BJ (cell line): ENCODE measurements around the gene C5orf24. TPM values are rescaled to one million over a fixed set of nuclear protein-coding genes. Genes with fewer than 3 reads are reported as not detected.
"Not testable (repeated sequence)": the region's sequence is repeated elsewhere in the genome, so short reads cannot be mapped to it uniquely, and the experiment has no call there.

Experiments
- CTCF ChIA-PET: fragments of 350-600 bp; formaldehyde crosslinking; extraction: SDS; loops from one replicate; lab custom pipeline; 2021; ENCODE audit warnings: antibody characterized with exemption, inconsistent platforms; lab: Yijun Ruan, JAX
- POLR2A ChIA-PET: fragments of 300-600 bp; sonication (Branson Sonifier 250); formaldehyde crosslinking; extraction: SDS; loops from one replicate; lab custom pipeline; 2021; ENCODE audit warnings: antibody characterized with exemption; lab: Charles Lee
- DNase-seq: peaks from one replicate; pipeline ENCODE4 v3.0.0-alpha.2; 2011; ENCODE audit warnings: low read depth
- H3K27me3 ChIP-seq: 2 replicates; pipeline ENCODE4 v1.6.0; 2011; ENCODE audit warnings: low read length; ENCODE audit not compliant: control insufficient read depth, insufficient read depth
- H3K36me3 ChIP-seq: 2 replicates; pipeline ENCODE4 v1.5.1; 2011; ENCODE audit warnings: low read length; ENCODE audit not compliant: control insufficient read depth, insufficient read depth
- H3K4me3 ChIP-seq: 2 replicates; pipeline ENCODE4 v1.5.1; 2011; ENCODE audit warnings: low read depth, mild to moderate bottlenecking, control low read depth, low read length
- CTCF ChIP-seq: IDR thresholded peaks from 2 replicates; pipeline ENCODE4 v1.5.1; 2011; ENCODE audit warnings: low read depth, mild to moderate bottlenecking, control low read depth, inconsistent platforms, low read length, moderate library complexity; ENCODE audit not compliant: insufficient read depth
- polyA plus RNA-seq: library from polyadenylated mRNA; depleted of rRNA; stranded (reverse); fragments of >200 nt; gene quantifications from 2 replicates; pipeline ENCODE4 v1.2.3, GENCODE V29; 2011

The C5orf24 gene
- polyA plus RNA-seq, 1 experiment, result 41.7 TPM

GRCh38 chr5:134825212-134825611 is 20.6 kb upstream of the C5orf24 start:
- CTCF ChIA-PET, result interaction anchor here (1.2 to 2.2 kb wide), 3 partner anchors 11 to 79 kb away, joined by 3 to 7 read pairs (median 4); partner anchors contain the start of gene PCBD2
- POLR2A ChIA-PET, result interaction anchor here (0.6 kb wide), 1 partner anchor 529 kb away, joined by 7 read pairs; no protein-coding TSS in a partner anchor
- no peak for TF ChIP-seq CTCF
- no peaks in the 10 kb centered on the region for H3K27me3 ChIP-seq
- H3K36me3 ChIP-seq, result peaks cover 2% of the 10 kb centered on the region
- no peak overlapping the region for H3K4me3 ChIP-seq
- DNase-seq, result no peak

- ChIA-PET POLR2A (no interaction called here), CTCF (interaction anchor here (0.5 to 1.2 kb wide), 2 partner anchors 9 to 814 kb away, joined by 3 to 4 read pairs; no protein-coding TSS in a partner anchor)
- no peak for TF ChIP-seq CTCF
- H3K36me3 ChIP-seq, result no peaks in the 10 kb centered on the region; the same call in none of the 2 replicates
- no peaks in the 10 kb centered on the region for H3K27me3 ChIP-seq
- H3K4me3 ChIP-seq, result no peak overlapping the region
- no peak for DNase-seq
Observed at GRCh38 chr5:134833340-134834032, 12.3 kb upstream of the C5orf24 start.

GRCh38 chr5:134835623-134836022 is 10.1 kb upstream of the C5orf24 start:
- Histone ChIP-seq H3K4me3 (no peak overlapping the region), H3K36me3 (peaks cover 1% of the 10 kb centered on the region), H3K27me3 (no peaks in the 10 kb centered on the region)
- ChIA-PET CTCF (no interaction called here), POLR2A (no interaction called here)
- no peak for DNase-seq
- TF ChIP-seq CTCF, result no peak

GRCh38 chr5:134837530-134838181 is 8.1 kb upstream of the C5orf24 start:
- H3K36me3 ChIP-seq, result peaks cover 1% of the 10 kb centered on the region
- H3K27me3 ChIP-seq, result no peaks in the 10 kb centered on the region
- ChIA-PET CTCF (interaction anchor here (1.0 kb wide), 1 partner anchor 251 kb away, joined by 4 read pairs; no protein-coding TSS in a partner anchor), POLR2A (interaction anchor here (0.6 kb wide), 1 partner anchor 16 kb away, joined by 7 read pairs; no protein-coding TSS in a partner anchor)
- no peak for DNase-seq
- H3K4me3 ChIP-seq, result no peak overlapping the region
- TF ChIP-seq CTCF, result no peak

GRCh38 chr5:134838361-134838760 is 7.4 kb upstream of the C5orf24 start:
- DNase-seq, H3K4me3 ChIP-seq, H3K36me3 ChIP-seq, POLR2A ChIA-PET, H3K27me3 ChIP-seq: not testable (repeated sequence)
- CTCF ChIA-PET, result interaction anchor here (1.0 kb wide), 1 partner anchor 251 kb away, joined by 4 read pairs; no protein-coding TSS in a partner anchor
